ENCODE results near the gene ZNF644.

ZNF644 gene

DNA sequence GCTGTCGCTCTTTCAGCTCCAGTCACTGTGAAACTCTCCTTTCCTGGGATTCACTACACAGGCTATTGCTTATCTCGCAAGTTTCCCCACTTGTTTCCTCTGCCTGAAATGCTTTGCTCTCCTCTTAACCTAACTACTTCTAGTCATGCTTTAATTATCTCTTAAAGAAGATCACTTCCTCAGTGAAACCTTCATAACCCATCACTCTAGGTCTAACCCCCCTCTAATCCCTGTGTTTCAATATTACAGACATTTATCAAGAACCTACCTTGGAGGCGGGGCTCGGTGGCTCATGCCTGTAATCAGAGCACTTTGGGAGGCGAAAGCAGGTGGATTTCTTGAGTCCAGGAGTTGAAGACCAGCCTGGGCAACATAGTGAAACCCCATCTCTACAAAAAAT lies 16.7 kb upstream of the ZNF644 start:
- TF ChIP-seq, protein P1, sequence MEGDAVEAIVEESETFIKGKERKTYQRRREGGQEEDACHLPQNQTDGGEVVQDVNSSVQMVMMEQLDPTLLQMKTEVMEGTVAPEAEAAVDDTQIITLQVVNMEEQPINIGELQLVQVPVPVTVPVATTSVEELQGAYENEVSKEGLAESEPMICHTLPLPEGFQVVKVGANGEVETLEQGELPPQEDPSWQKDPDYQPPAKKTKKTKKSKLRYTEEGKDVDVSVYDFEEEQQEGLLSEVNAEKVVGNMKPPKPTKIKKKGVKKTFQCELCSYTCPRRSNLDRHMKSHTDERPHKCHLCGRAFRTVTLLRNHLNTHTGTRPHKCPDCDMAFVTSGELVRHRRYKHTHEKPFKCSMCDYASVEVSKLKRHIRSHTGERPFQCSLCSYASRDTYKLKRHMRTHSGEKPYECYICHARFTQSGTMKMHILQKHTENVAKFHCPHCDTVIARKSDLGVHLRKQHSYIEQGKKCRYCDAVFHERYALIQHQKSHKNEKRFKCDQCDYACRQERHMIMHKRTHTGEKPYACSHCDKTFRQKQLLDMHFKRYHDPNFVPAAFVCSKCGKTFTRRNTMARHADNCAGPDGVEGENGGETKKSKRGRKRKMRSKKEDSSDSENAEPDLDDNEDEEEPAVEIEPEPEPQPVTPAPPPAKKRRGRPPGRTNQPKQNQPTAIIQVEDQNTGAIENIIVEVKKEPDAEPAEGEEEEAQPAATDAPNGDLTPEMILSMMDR (IDR thresholded peaks at IDR 0.05; ENCODE audit: unreplicated experiment in 3 of 3): no peak
- Mint-ChIP-seq H3K4me1 (peaks cover 6% of the 10 kb centered on the region), H3K9me3 (peaks cover 18% of the 10 kb centered on the region), H3K36me3 (ENCODE audit: low read depth) (peaks cover 4% of the 10 kb centered on the region), H3K27ac (no peak overlapping the region), H3K4me3 (no peak overlapping the region), H3K27me3 (ENCODE audit: low read depth) (no peaks in the 10 kb centered on the region)

GRCh38 chr1:91036894-91037829 lies 15.3 kb upstream of the ZNF644 start:
- Mint-ChIP-seq H3K4me1 (peaks cover 13% of the 10 kb centered on the region), H3K27ac (no peak overlapping the region), H3K4me3 (no peak overlapping the region), H3K9me3 (peaks cover 18% of the 10 kb centered on the region), H3K36me3 (ENCODE audit: low read depth) (peaks cover 4% of the 10 kb centered on the region), H3K27me3 (ENCODE audit: low read depth) (no peaks in the 10 kb centered on the region)
- TF ChIP-seq, protein P1 (IDR thresholded peaks at IDR 0.05; ENCODE audit: unreplicated experiment in 3 of 3): no peak

DNA sequence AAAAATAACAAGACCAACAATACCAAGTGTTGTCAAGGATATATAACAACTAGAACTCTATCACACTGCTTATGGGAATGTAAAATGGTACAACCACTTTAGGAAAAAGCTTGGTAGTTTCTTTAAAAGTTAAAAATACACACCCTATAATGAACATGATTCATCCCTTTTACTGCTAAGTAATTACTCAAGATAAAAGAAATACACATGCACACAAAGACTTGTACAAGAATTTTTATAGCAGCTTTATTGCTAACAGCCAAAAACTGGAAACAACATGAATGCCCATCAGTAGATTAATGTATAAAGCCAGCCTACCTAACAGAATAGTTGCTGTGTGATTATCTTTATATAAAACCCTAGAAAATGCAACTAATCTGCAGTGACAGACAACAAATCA lies 10.5 kb upstream of the ZNF644 start:
- no peak overlapping the region for H3K27ac Mint-ChIP-seq
- H3K4me3 Mint-ChIP-seq: no peak overlapping the region
- H3K4me1 Mint-ChIP-seq: peaks cover 13% of the 10 kb centered on the region
- H3K36me3 Mint-ChIP-seq (ENCODE audit: low read depth): no peaks in the 10 kb centered on the region
- TF ChIP-seq, protein P1 (IDR thresholded peaks at IDR 0.05; ENCODE audit: unreplicated experiment in 3 of 3): no peak
- H3K27me3 Mint-ChIP-seq (ENCODE audit: low read depth): no peaks in the 10 kb centered on the region
- no peaks in the 10 kb centered on the region for H3K9me3 Mint-ChIP-seq

DNA sequence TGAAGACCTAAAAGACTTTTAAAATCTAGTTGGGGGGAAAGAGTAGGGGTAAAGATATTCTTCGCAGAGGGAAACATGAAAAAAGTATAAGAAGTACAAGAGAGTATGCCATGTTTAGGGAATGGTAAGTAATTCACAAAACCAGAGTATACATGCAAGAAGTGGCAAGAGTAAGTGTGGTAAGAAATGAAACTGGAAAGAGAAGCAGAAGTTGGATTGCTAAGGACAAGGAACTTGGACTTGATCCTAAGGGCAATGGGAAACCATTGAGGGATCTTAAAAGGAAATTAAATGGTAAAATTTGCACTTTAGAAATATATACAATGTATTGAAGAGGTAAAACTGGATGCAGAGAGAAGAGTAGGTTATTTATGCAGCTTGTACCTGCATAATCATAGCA lies 9.2 kb upstream of the ZNF644 start:
- Mint-ChIP-seq H3K4me1 (peaks cover 7% of the 10 kb centered on the region), H3K27ac (no peak overlapping the region), H3K36me3 (ENCODE audit: low read depth) (no peaks in the 10 kb centered on the region), H3K9me3 (no peaks in the 10 kb centered on the region), H3K27me3 (ENCODE audit: low read depth) (no peaks in the 10 kb centered on the region), H3K4me3 (no peak overlapping the region)
- TF ChIP-seq, protein P1 (IDR thresholded peaks at IDR 0.05; ENCODE audit: unreplicated experiment in 3 of 3): no peak

DNA sequence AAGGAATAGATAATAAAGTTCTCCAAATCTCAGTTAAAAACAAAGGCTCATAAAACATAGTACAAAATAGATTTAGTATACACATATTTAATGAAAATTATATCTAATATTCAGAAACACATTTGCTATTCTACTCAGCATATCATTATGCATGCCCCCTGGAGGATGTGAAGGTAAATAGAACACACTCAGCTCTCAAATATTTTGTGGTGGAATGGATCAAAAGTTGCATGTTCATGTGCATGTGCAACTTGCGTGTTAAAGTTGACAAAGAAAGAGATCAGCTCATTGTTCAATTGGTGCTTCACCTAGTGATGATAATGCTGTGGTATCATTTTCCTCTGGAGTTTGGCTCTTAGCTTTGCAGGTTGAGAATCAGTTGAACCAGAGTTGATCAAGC lies 4.9 kb upstream of the ZNF644 start:
- peaks cover 5% of the 10 kb centered on the region for H3K4me1 Mint-ChIP-seq
- H3K36me3 Mint-ChIP-seq (ENCODE audit: low read depth): no peaks in the 10 kb centered on the region
- H3K27me3 Mint-ChIP-seq (ENCODE audit: low read depth): no peaks in the 10 kb centered on the region
- no peak overlapping the region for H3K27ac Mint-ChIP-seq
- TF ChIP-seq, protein P1 (IDR thresholded peaks at IDR 0.05; ENCODE audit: unreplicated experiment in 3 of 3): peak in 2 of 3 experiments; percentile 22 to 27
- H3K4me3 Mint-ChIP-seq: no peak overlapping the region
- H3K9me3 Mint-ChIP-seq: no peaks in the 10 kb centered on the region

DNA sequence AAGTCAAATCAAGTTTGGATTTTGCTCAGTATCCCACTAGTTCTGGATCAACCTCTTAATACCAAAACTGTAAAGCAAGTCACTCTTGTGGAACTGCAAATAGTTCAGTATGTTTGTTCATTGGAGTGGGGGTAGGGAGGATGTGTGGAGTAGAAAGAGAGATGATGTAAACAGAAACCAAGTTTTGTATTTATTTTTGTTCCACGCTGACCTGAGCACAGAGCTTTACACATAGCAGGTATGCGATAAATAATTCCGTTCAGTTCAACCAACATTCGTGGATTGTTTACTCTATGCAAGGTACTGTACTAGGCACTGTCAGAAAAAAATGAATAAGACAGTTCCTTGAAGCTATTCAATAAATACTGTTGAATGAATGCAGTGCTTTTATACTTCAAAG lies 4.5 kb upstream of the ZNF644 start:
- Mint-ChIP-seq H3K27me3 (ENCODE audit: low read depth) (no peaks in the 10 kb centered on the region), H3K4me3 (no peak overlapping the region), H3K27ac (no peak overlapping the region), H3K36me3 (ENCODE audit: low read depth) (no peaks in the 10 kb centered on the region), H3K4me1 (peaks cover 6% of the 10 kb centered on the region), H3K9me3 (no peaks in the 10 kb centered on the region)
- TF ChIP-seq, protein P1 (IDR thresholded peaks at IDR 0.05; ENCODE audit: unreplicated experiment in 3 of 3): no peak

All from nephron (organoid).